ENCODE results near the gene SYPL1.

SYPL1 gene

DNA sequence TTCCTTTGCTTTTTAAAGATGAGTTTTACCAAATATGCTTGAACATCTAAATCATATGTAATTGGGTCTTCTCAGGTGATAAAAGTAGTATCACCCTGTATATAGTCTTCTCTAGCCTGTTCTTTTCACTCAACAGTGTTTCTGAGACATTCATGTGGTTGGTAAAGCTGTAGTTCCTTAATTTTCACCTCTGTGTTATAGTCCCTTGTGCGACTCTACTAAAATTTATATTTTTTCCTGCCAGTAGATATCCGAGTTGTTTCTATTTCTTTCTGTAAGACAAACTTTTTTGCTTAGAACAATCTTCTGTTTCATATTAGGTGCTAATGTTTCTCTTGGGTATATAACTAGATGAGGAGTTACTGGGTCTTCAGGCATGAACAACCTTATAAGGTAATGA lies 35.6 kb downstream of the SYPL1 start:
- peak overlapping the region; percentile 97 for H3K27ac ChIP-seq (ENCODE audit: low read depth, low read length)
- no peaks in the 10 kb centered on the region for H3K9me3 ChIP-seq (ENCODE audit: control insufficient read depth, insufficient read depth, low read length)
- H3K9me2 ChIP-seq (replicated peaks; ENCODE audit: control insufficient read depth, low read length): no peaks in the 10 kb centered on the region
- H3K27me3 ChIP-seq (ENCODE audit: control insufficient read depth, low read length): no peaks in the 10 kb centered on the region
- peak overlapping the region; percentile 55 for H3K4me3 ChIP-seq (ENCODE audit: low read length)
- H3K36me3 ChIP-seq (ENCODE audit: control insufficient read depth, low read length): no peaks in the 10 kb centered on the region; the same call in 1 of the 2 replicates
- H3K79me2 ChIP-seq (ENCODE audit: control insufficient read depth, low read length): peaks cover 6% of the 10 kb centered on the region
- TF ChIP-seq EZH2phosphoT487 (IDR thresholded peaks at IDR 0.05; ENCODE audit: borderline replicate concordance, low read length): no peak
- TF ChIP-seq, protein P1, sequence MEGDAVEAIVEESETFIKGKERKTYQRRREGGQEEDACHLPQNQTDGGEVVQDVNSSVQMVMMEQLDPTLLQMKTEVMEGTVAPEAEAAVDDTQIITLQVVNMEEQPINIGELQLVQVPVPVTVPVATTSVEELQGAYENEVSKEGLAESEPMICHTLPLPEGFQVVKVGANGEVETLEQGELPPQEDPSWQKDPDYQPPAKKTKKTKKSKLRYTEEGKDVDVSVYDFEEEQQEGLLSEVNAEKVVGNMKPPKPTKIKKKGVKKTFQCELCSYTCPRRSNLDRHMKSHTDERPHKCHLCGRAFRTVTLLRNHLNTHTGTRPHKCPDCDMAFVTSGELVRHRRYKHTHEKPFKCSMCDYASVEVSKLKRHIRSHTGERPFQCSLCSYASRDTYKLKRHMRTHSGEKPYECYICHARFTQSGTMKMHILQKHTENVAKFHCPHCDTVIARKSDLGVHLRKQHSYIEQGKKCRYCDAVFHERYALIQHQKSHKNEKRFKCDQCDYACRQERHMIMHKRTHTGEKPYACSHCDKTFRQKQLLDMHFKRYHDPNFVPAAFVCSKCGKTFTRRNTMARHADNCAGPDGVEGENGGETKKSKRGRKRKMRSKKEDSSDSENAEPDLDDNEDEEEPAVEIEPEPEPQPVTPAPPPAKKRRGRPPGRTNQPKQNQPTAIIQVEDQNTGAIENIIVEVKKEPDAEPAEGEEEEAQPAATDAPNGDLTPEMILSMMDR (IDR thresholded peaks at IDR 0.05; ENCODE audit: low read depth, low read length, poor library complexity, severe bottlenecking): no peak
- peaks cover 63% of the 10 kb centered on the region for H3F3A ChIP-seq (ENCODE audit: control insufficient read depth, insufficient read depth)
- peak overlapping the region; percentile 93 for H3K4me2 ChIP-seq (ENCODE audit: low read length)
- peaks cover 100% of the 10 kb centered on the region for H3K4me1 ChIP-seq (ENCODE audit: control insufficient read depth, low read length)
- no peaks in the 10 kb centered on the region for H4K20me1 ChIP-seq (ENCODE audit: control insufficient read depth, insufficient read depth, low read depth, low read length)

DNA sequence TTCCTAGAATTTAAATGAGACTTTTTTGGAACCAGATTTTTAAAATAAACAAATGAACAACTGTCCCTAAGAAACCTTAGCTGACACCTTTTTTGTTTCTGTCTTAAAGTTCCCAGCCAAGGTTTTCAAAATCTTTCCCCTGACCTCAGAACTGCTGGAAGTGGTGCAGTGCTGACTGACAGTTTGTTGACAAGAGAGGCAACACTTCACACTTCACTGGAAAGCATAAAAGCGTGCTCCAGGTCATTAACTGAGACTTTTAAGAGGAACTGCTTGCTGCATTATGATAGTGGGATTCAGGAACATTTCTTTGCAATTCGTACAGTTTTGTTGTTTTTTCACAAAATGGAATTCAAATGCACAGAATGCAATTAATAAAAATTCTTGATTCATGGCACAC lies 36.2 kb downstream of the SYPL1 start:
- Histone ChIP-seq H3K27me3 (ENCODE audit: control insufficient read depth, low read length) (no peaks in the 10 kb centered on the region), H3K79me2 (ENCODE audit: control insufficient read depth, low read length) (peaks cover 6% of the 10 kb centered on the region), H3K4me1 (ENCODE audit: control insufficient read depth, low read length) (peaks cover 99% of the 10 kb centered on the region), H3K9me3 (ENCODE audit: control insufficient read depth, insufficient read depth, low read length) (no peaks in the 10 kb centered on the region), H4K20me1 (ENCODE audit: control insufficient read depth, insufficient read depth, low read depth, low read length) (no peaks in the 10 kb centered on the region), H3K9me2 (replicated peaks; ENCODE audit: control insufficient read depth, low read length) (no peaks in the 10 kb centered on the region), H3F3A (ENCODE audit: control insufficient read depth, insufficient read depth) (peaks cover 64% of the 10 kb centered on the region), H3K36me3 (ENCODE audit: control insufficient read depth, low read length) (no peaks in the 10 kb centered on the region; the same call in 1 of the 2 replicates), H3K4me3 (ENCODE audit: low read length) (peak overlapping the region; percentile 55), H3K4me2 (ENCODE audit: low read length) (peak overlapping the region; percentile 93), H3K27ac (ENCODE audit: low read depth, low read length) (peak overlapping the region; percentile 97)
- no peak for TF ChIP-seq EZH2phosphoT487 (IDR thresholded peaks at IDR 0.05; ENCODE audit: borderline replicate concordance, low read length)
- TF ChIP-seq, protein P1 (IDR thresholded peaks at IDR 0.05; ENCODE audit: low read depth, low read length, poor library complexity, severe bottlenecking): no peak

DNA sequence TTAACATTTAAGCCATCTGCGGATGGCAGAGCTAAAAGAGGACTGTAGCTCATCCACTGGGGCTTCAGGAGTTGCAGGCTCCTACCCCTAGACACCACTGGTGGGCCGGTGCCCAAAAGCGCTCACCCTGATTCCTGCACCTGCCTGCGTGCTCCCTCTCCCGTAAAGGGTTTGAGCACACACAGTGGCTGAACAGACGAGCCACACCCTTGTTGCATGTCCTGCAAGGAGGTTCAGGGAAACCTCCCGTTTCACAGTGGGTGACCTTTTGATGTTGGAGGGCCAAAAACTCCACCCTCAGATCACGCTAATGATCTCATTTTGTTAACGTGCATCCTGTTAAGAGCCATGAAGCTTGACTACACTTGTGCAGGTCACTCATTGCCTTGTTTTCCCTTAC lies 37.9 kb downstream of the SYPL1 start:
- peak overlapping the region; percentile 93 for H3K4me2 ChIP-seq (ENCODE audit: low read length)
- H3K9me3 ChIP-seq (ENCODE audit: control insufficient read depth, insufficient read depth, low read length): no peaks in the 10 kb centered on the region
- no peaks in the 10 kb centered on the region for H4K20me1 ChIP-seq (ENCODE audit: control insufficient read depth, insufficient read depth, low read depth, low read length)
- no peaks in the 10 kb centered on the region for H3K27me3 ChIP-seq (ENCODE audit: control insufficient read depth, low read length)
- peaks cover 9% of the 10 kb centered on the region for H3K36me3 ChIP-seq (ENCODE audit: control insufficient read depth, low read length)
- H3K27ac ChIP-seq (ENCODE audit: low read depth, low read length): peak overlapping the region; percentile 97
- no peaks in the 10 kb centered on the region for H3K9me2 ChIP-seq (replicated peaks; ENCODE audit: control insufficient read depth, low read length)
- peak overlapping the region; percentile 79 for H3K4me3 ChIP-seq (ENCODE audit: low read length)
- peaks cover 99% of the 10 kb centered on the region for H3K4me1 ChIP-seq (ENCODE audit: control insufficient read depth, low read length)
- TF ChIP-seq EZH2phosphoT487 (IDR thresholded peaks at IDR 0.05; ENCODE audit: borderline replicate concordance, low read length): no peak
- TF ChIP-seq, protein P1 (IDR thresholded peaks at IDR 0.05; ENCODE audit: low read depth, low read length, poor library complexity, severe bottlenecking): no peak
- H3K79me2 ChIP-seq (ENCODE audit: control insufficient read depth, low read length): peaks cover 19% of the 10 kb centered on the region
- peaks cover 76% of the 10 kb centered on the region for H3F3A ChIP-seq (ENCODE audit: control insufficient read depth, insufficient read depth)

All from DOHH2 (cell line).